Nephron progenitor cell (in vitro differentiated cells): Measurements from ENCODE around the gene PYDC1.

Experiments
- DNase-seq: peaks from one replicate; pipeline ENCODE4 v3.0.0; 2021
- H3K27ac Mint-ChIP-seq: 2 replicates; pipeline ENCODE4 v1.8.0; 2021; ENCODE audit warnings: mild to moderate bottlenecking, moderate library complexity, mixed read lengths
- H3K27me3 Mint-ChIP-seq: 2 replicates; pipeline ENCODE4 v1.8.0; 2021; ENCODE audit warnings: mild to moderate bottlenecking, low read depth, mixed read lengths; ENCODE audit not compliant: poor library complexity
- H3K36me3 Mint-ChIP-seq: 2 replicates; pipeline ENCODE4 v1.8.0; 2021; ENCODE audit warnings: low read depth, mixed read lengths
- H3K4me1 Mint-ChIP-seq: 2 replicates; pipeline ENCODE4 v1.8.0; 2021; ENCODE audit warnings: mixed read lengths
- H3K4me3 Mint-ChIP-seq: 2 replicates; pipeline ENCODE4 v1.8.0; 2021; ENCODE audit warnings: mild to moderate bottlenecking, moderate library complexity, mixed read lengths
- H3K9me3 Mint-ChIP-seq: 2 replicates; pipeline ENCODE4 v1.8.0; 2021; ENCODE audit warnings: mild to moderate bottlenecking, moderate library complexity, mixed read lengths
- CTCF ChIP-seq: fragments of 200-600 bp; sonication (generic); IDR thresholded peaks from 2 replicates; pipeline ENCODE4 v1.5.0; 2021; ENCODE audit warnings: antibody characterized with exemption

Gene PYDC1

GRCh38 chr16:31215287-31216162 lies 1.4 kb downstream of the PYDC1 start:
- Mint-ChIP-seq H3K9me3 (no peaks in the 10 kb centered on the region), H3K27ac (no peak overlapping the region), H3K27me3 (peaks cover 95% of the 10 kb centered on the region), H3K4me1 (peaks cover 28% of the 10 kb centered on the region), H3K36me3 (no peaks in the 10 kb centered on the region), H3K4me3 (peak overlapping the region; percentile 78)
- peak; percentile 69 for DNase-seq
- no peak for TF ChIP-seq CTCF

GRCh38 chr16:31214708-31215286 lies 2.1 kb downstream of the PYDC1 start:
- H3K9me3 Mint-ChIP-seq, result no peaks in the 10 kb centered on the region
- H3K4me1 Mint-ChIP-seq, result peaks cover 28% of the 10 kb centered on the region
- DNase-seq, result peak; percentile 56
- H3K27me3 Mint-ChIP-seq, result peaks cover 95% of the 10 kb centered on the region
- H3K4me3 Mint-ChIP-seq, result peak overlapping the region; percentile 78
- no peak for TF ChIP-seq CTCF
- H3K36me3 Mint-ChIP-seq, result no peaks in the 10 kb centered on the region
- H3K27ac Mint-ChIP-seq, result no peak overlapping the region

GRCh38 chr16:31213877-31214707 lies 2.8 kb downstream of the PYDC1 start, which contains the start of gene TRIM72:
Gene TRIM72 (plus strand): TSS chr16:31214119. CDS start chr16:31214739, 620 bp downstream.
- Mint-ChIP-seq H3K9me3 (no peaks in the 10 kb centered on the region), H3K27me3 (peaks cover 95% of the 10 kb centered on the region), H3K36me3 (no peaks in the 10 kb centered on the region), H3K27ac (no peak within 1 kb of the TSS), H3K4me3 (peak within 1 kb of the TSS; percentile 78), H3K4me1 (peaks cover 28% of the 10 kb centered on the region)
- no peak for DNase-seq
- no peak for TF ChIP-seq CTCF

GRCh38 chr16:31213342-31213741 lies 3.6 kb downstream of the PYDC1 start:
- no peaks in the 10 kb centered on the region for H3K36me3 Mint-ChIP-seq
- H3K27ac Mint-ChIP-seq, result no peak overlapping the region
- no peak for DNase-seq
- no peaks in the 10 kb centered on the region for H3K9me3 Mint-ChIP-seq
- no peak overlapping the region for H3K4me3 Mint-ChIP-seq
- no peak for TF ChIP-seq CTCF
- H3K4me1 Mint-ChIP-seq, result peaks cover 28% of the 10 kb centered on the region
- H3K27me3 Mint-ChIP-seq, result peaks cover 94% of the 10 kb centered on the region

- Mint-ChIP-seq H3K4me1 (peaks cover 4% of the 10 kb centered on the region), H3K27me3 (peaks cover 97% of the 10 kb centered on the region), H3K27ac (no peak overlapping the region), H3K9me3 (no peaks in the 10 kb centered on the region), H3K4me3 (no peak overlapping the region), H3K36me3 (no peaks in the 10 kb centered on the region)
- no peak for DNase-seq
- TF ChIP-seq CTCF, result no peak
Measured at GRCh38 chr16:31206776-31207175, 10.2 kb downstream of the PYDC1 start.
